HG03159 (cell line): ENCODE results near the gene TRAT1.
"Not testable (repeated sequence)": the region's sequence is repeated elsewhere in the genome, so short reads cannot be mapped to it uniquely, and the experiment has no call there.

Experiments
- ATAC-seq: cut with Tn5 transposase; IDR thresholded peaks from one replicate; pipeline ENCODE4 v1.9.1; 2021; ENCODE audit warnings: mild to moderate bottlenecking, moderate library complexity; ENCODE audit not compliant: unreplicated experiment

Gene TRAT1

GRCh38 chr3:108822123-108822897 lies at the start of gene TRAT1:
Gene TRAT1 (plus strand): TSS chr3:108822786. CDS start chr3:108822928, 142 bp downstream.
- ATAC-seq: no peak

GRCh38 chr3:108775649-108776048 lies 46.9 kb upstream of the TRAT1 start:
- ATAC-seq: no peak

GRCh38 chr3:108779496-108779895 lies 43.1 kb upstream of the TRAT1 start:
- no peak for ATAC-seq

GRCh38 chr3:108780235-108780634 lies 42.4 kb upstream of the TRAT1 start:
- ATAC-seq: no peak

GRCh38 chr3:108791473-108791872 lies 31.1 kb upstream of the TRAT1 start:
- ATAC-seq: no peak

- no peak for ATAC-seq
Observed at GRCh38 chr3:108804437-108804836, 18.1 kb upstream of the TRAT1 start.

- ATAC-seq: no peak
Observed at GRCh38 chr3:108804966-108805365, 17.6 kb upstream of the TRAT1 start.

- ATAC-seq: no peak
Observed at GRCh38 chr3:108806316-108806715, 16.3 kb upstream of the TRAT1 start.

GRCh38 chr3:108818404-108818803 lies 4.2 kb upstream of the TRAT1 start:
- peak; percentile 77 for ATAC-seq

GRCh38 chr3:108820586-108820985 lies 2.0 kb upstream of the TRAT1 start:
- ATAC-seq: no peak

- no peak for ATAC-seq
Observed at GRCh38 chr3:108823227-108823626, 641 bp downstream of the TRAT1 start.

- not testable (repeated sequence) for ATAC-seq
Observed at GRCh38 chr3:108823803-108824202, 1.2 kb downstream of the TRAT1 start.

- no peak for ATAC-seq
Observed at GRCh38 chr3:108826309-108827187, 4.0 kb downstream of the TRAT1 start.

GRCh38 chr3:108830381-108830780 lies 7.8 kb downstream of the TRAT1 start:
- no peak for ATAC-seq

- ATAC-seq: no peak
Observed at GRCh38 chr3:108830991-108831614, 8.5 kb downstream of the TRAT1 start.

- no peak for ATAC-seq
Observed at GRCh38 chr3:108833611-108834010, 11.0 kb downstream of the TRAT1 start.

- ATAC-seq: no peak
Observed at GRCh38 chr3:108834551-108834950, 12.0 kb downstream of the TRAT1 start.

GRCh38 chr3:108835101-108835500 lies 12.5 kb downstream of the TRAT1 start:
- ATAC-seq: no peak

GRCh38 chr3:108838436-108838835 lies 15.8 kb downstream of the TRAT1 start:
- ATAC-seq: no peak

GRCh38 chr3:108845709-108846293 lies 23.2 kb downstream of the TRAT1 start:
- ATAC-seq: no peak

GRCh38 chr3:108847187-108847586 lies 24.6 kb downstream of the TRAT1 start:
- no peak for ATAC-seq
